NAMALWA (cell line): ENCODE data around the gene NPEPPS.

Source experiments
- DNase-seq: peaks from one replicate; pipeline ENCODE4 v3.0.0-alpha.2; 2015; ENCODE audit warnings: low spot score

Gene NPEPPS

GRCh38 chr17:47630614-47631013 lies 99.7 kb downstream of the NPEPPS start:
- DNase-seq, result no peak

GRCh38 chr17:47632991-47633390 lies 102.1 kb downstream of the NPEPPS start:
- no peak for DNase-seq

GRCh38 chr17:47633996-47634395 lies 103.1 kb downstream of the NPEPPS start:
- no peak for DNase-seq

GRCh38 chr17:47634870-47635269 lies 104.0 kb downstream of the NPEPPS start:
- no peak for DNase-seq

- DNase-seq, result no peak
Measured at GRCh38 chr17:47635734-47636133, 104.8 kb downstream of the NPEPPS start.

- no peak for DNase-seq
Measured at GRCh38 chr17:47636273-47637030, 105.5 kb downstream of the NPEPPS start.

- DNase-seq, result no peak
Measured at GRCh38 chr17:47638903-47639302, 108.0 kb downstream of the NPEPPS start.

GRCh38 chr17:47640076-47640475 lies 109.2 kb downstream of the NPEPPS start:
- no peak for DNase-seq

GRCh38 chr17:47641202-47641601 lies 110.3 kb downstream of the NPEPPS start:
- DNase-seq, result no peak

- no peak for DNase-seq
Measured at GRCh38 chr17:47643116-47643515, 112.2 kb downstream of the NPEPPS start.

GRCh38 chr17:47644324-47644723 lies 113.4 kb downstream of the NPEPPS start:
- no peak for DNase-seq

- peak; percentile 99 for DNase-seq
Measured at GRCh38 chr17:47649153-47649971, 118.5 kb downstream of the NPEPPS start, which contains the start of gene KPNB1. Gene KPNB1 (plus strand): TSS chr17:47649919. CDS start chr17:47650245, 326 bp downstream.

- no peak for DNase-seq
Measured at GRCh38 chr17:47649972-47650524, 119.1 kb downstream of the NPEPPS start.

GRCh38 chr17:47650525-47651522 lies 119.9 kb downstream of the NPEPPS start:
- peak; percentile 94 for DNase-seq

GRCh38 chr17:47651704-47652103 lies 120.8 kb downstream of the NPEPPS start:
- no peak for DNase-seq

- DNase-seq, result no peak
Measured at GRCh38 chr17:47652570-47652969, 121.7 kb downstream of the NPEPPS start.

- DNase-seq, result no peak
Measured at GRCh38 chr17:47653442-47653841, 122.5 kb downstream of the NPEPPS start.

- DNase-seq, result no peak
Measured at GRCh38 chr17:47654991-47655390, 124.1 kb downstream of the NPEPPS start.

- DNase-seq, result peak; percentile 79
Measured at GRCh38 chr17:47660064-47660492, 129.2 kb downstream of the NPEPPS start.

GRCh38 chr17:47663912-47664623 lies 133.2 kb downstream of the NPEPPS start:
- DNase-seq, result peak; percentile 86

GRCh38 chr17:47664624-47664941 lies 133.7 kb downstream of the NPEPPS start:
- DNase-seq, result no peak
